ENCODE results near the gene CHST12.
"Not testable (repeated sequence)": the region's sequence is repeated elsewhere in the genome, so short reads cannot be mapped to it uniquely, and the experiment has no call there.

Gene CHST12

GRCh38 chr7:2379161-2379560 lies 24.2 kb upstream of the CHST12 start:
- DNase-seq, result no peak

GRCh38 chr7:2379821-2380450 lies 23.5 kb upstream of the CHST12 start:
- DNase-seq, result no peak

GRCh38 chr7:2380461-2380860 lies 22.9 kb upstream of the CHST12 start:
- no peak for DNase-seq

- DNase-seq, result no peak
Observed at GRCh38 chr7:2381227-2381626, 22.2 kb upstream of the CHST12 start.

- no peak for DNase-seq
Observed at GRCh38 chr7:2381881-2382509, 21.4 kb upstream of the CHST12 start.

GRCh38 chr7:2383543-2384274 lies 19.7 kb upstream of the CHST12 start:
- DNase-seq, result no peak

- no peak for DNase-seq
Observed at GRCh38 chr7:2384354-2385243, 18.8 kb upstream of the CHST12 start.

GRCh38 chr7:2386122-2386521 lies 17.3 kb upstream of the CHST12 start:
- not testable (repeated sequence) for DNase-seq

GRCh38 chr7:2386964-2387669 lies 16.3 kb upstream of the CHST12 start:
- no peak for DNase-seq

GRCh38 chr7:2387897-2388636 lies 15.3 kb upstream of the CHST12 start:
- no peak for DNase-seq

GRCh38 chr7:2388637-2388954 lies 14.8 kb upstream of the CHST12 start:
- DNase-seq, result no peak

GRCh38 chr7:2390020-2390816 lies 13.2 kb upstream of the CHST12 start:
- not testable (repeated sequence) for DNase-seq

- DNase-seq, result no peak
Observed at GRCh38 chr7:2393706-2394105, 9.7 kb upstream of the CHST12 start.

GRCh38 chr7:2394566-2395082 lies 8.8 kb upstream of the CHST12 start:
- no peak for DNase-seq

- DNase-seq, result no peak
Observed at GRCh38 chr7:2398506-2398905, 4.9 kb upstream of the CHST12 start.

GRCh38 chr7:2399848-2400587 lies 3.4 kb upstream of the CHST12 start:
- DNase-seq, result peak; percentile 69

GRCh38 chr7:2402687-2403013 lies 761 bp upstream of the CHST12 start:
- DNase-seq, result no peak

GRCh38 chr7:2403718-2404648 lies 572 bp downstream of the CHST12 start:
- peak; percentile 32 for DNase-seq

GRCh38 chr7:2404714-2405119 lies 1.3 kb downstream of the CHST12 start:
- no peak for DNase-seq

All from NCI-H2171 (cell line).